CD8-positive, alpha-beta memory T cell (primary cell): ENCODE results near the gene PLA2G15. TPM values are rescaled to one million over a fixed set of nuclear protein-coding genes. Genes with fewer than 3 reads are reported as not detected.

Experiments
- CTCF ChIA-PET: fragments of 350-600 bp; sonication (Branson Sonifier 250); formaldehyde crosslinking; loops from one replicate; lab custom pipeline; 2021; ENCODE audit warnings: antibody characterized with exemption; lab: Charles Lee
- POLR2A ChIA-PET: fragments of 350-600 bp; sonication (Branson Sonifier 250); formaldehyde crosslinking; loops from one replicate; lab custom pipeline; 2021; ENCODE audit warnings: antibody characterized with exemption; lab: Charles Lee
- DNase-seq, 5 donors: peaks; one replicate each; pipeline versions ENCODE4 v3.0.0 to v3.0.0-alpha.2; 2020 to 2022; ENCODE audit warnings: mixed read lengths in 1 of 5
- H3K27ac ChIP-seq: one replicate; pipeline ENCODE4 v1.7.0; 2013; ENCODE audit warnings: low read depth, mild to moderate bottlenecking, low read length, moderate library complexity
- H3K27me3 ChIP-seq: 2 replicates; pipeline ENCODE4 v1.7.0; 2013; ENCODE audit warnings: low read length, mild to moderate bottlenecking; ENCODE audit not compliant: insufficient read depth, poor library complexity, severe bottlenecking
- H3K36me3 ChIP-seq: 2 replicates; pipeline ENCODE4 v1.7.0; 2013; ENCODE audit warnings: mild to moderate bottlenecking, low read length, moderate library complexity; ENCODE audit not compliant: insufficient read depth
- H3K4me1 ChIP-seq: 2 replicates; pipeline ENCODE4 v1.7.0; 2013; ENCODE audit warnings: mild to moderate bottlenecking, low read length, moderate library complexity; ENCODE audit not compliant: insufficient read depth
- H3K4me3 ChIP-seq: 2 replicates; pipeline ENCODE4 v1.7.0; 2013; ENCODE audit warnings: mild to moderate bottlenecking, low read length
- H3K9me3 ChIP-seq: 2 replicates; pipeline ENCODE4 v1.7.0; 2013; ENCODE audit warnings: mild to moderate bottlenecking, low read length
- H3K27ac Mint-ChIP-seq, 8 donors: one replicate each; pipeline ENCODE4 v1.8.0; 2020 to 2021; ENCODE audit warnings: mixed read lengths in 8 of 8, mild to moderate bottlenecking in 6 of 8, inconsistent platforms in 3 of 8, moderate library complexity in 3 of 8
- H3K27me3 Mint-ChIP-seq, 2 donors: one replicate each; pipeline ENCODE4 v1.8.0; 2020 to 2021; ENCODE audit warnings: mixed read lengths in 2 of 2, mild to moderate bottlenecking in 1 of 2, moderate library complexity in 1 of 2
- H3K36me3 Mint-ChIP-seq, 3 donors: one replicate each; pipeline ENCODE4 v1.8.0; 2020 to 2021; ENCODE audit warnings: mixed read lengths in 3 of 3, inconsistent platforms in 1 of 3, mild to moderate bottlenecking in 1 of 3
- H3K4me1 Mint-ChIP-seq, 3 donors: one replicate each; pipeline ENCODE4 v1.8.0; 2020 to 2021; ENCODE audit warnings: mixed read lengths in 3 of 3, inconsistent platforms in 1 of 3, mild to moderate bottlenecking in 1 of 3
- H3K4me3 Mint-ChIP-seq, 7 donors: one replicate each; pipeline ENCODE4 v1.8.0; 2020 to 2021; ENCODE audit warnings: mixed read lengths in 7 of 7, mild to moderate bottlenecking in 6 of 7, moderate library complexity in 4 of 7, inconsistent platforms in 2 of 7
- H3K9me3 Mint-ChIP-seq, 5 donors: one replicate each; pipeline ENCODE4 v1.8.0; 2020 to 2022; ENCODE audit warnings: mixed read lengths in 5 of 5, mild to moderate bottlenecking in 3 of 5, moderate library complexity in 2 of 5, inconsistent platforms in 1 of 5
- polyA plus RNA-seq: library from polyadenylated mRNA; unstranded; fragments of 300-500 nt; fragmentation: Illumina TruSeq; gene quantifications from one replicate; pipeline ENCODE4 v1.2.3, GENCODE V29; 2021
- total RNA-seq, 2 experiments: library from RNA; stranded (reverse); gene quantifications; one replicate each; pipeline ENCODE4 v1.2.3, GENCODE V29; 2021

PLA2G15 gene
- total and polyA plus RNA-seq, 3 experiments from 2014 or later, result 9.0 to 11.0 (median 9.4) TPM

- Mint-ChIP-seq H3K4me1 (peaks cover 25 to 36% (median 29%) of the 10 kb centered on the region in 3 donors), H3K9me3 (peaks cover 0 to 3% (median 0%) of the 10 kb centered on the region in 5 donors), H3K4me3 (peak overlapping the region in 1 of 7 donors; percentile 53), H3K27me3 (peaks cover 0 to 8% of the 10 kb centered on the region in 2 donors), H3K27ac (peak overlapping the region; percentile 0 to 88 (median 36)), H3K36me3 (peaks cover 0 to 28% (median 0%) of the 10 kb centered on the region in 3 donors)
- Histone ChIP-seq H3K4me3 (no peak overlapping the region), H3K27me3 (no peaks in the 10 kb centered on the region), H3K4me1 (peaks cover 15% of the 10 kb centered on the region), H3K9me3 (no peaks in the 10 kb centered on the region), H3K27ac (no peak overlapping the region), H3K36me3 (peaks cover 4% of the 10 kb centered on the region)
- DNase-seq, result no peak
- ChIA-PET POLR2A (interaction anchor here (0.7 kb wide), 1 partner anchor 409 kb away, joined by 4 read pairs; no protein-coding TSS in a partner anchor), CTCF (interaction anchor here (1.2 to 1.4 kb wide), 2 partner anchors 165 to 234 kb away, joined by 3 read pairs; partner anchors contain the start of gene DPEP2)
Measured at GRCh38 chr16:68233085-68233834, 11.9 kb upstream of the PLA2G15 start.

- Mint-ChIP-seq H3K4me1 (peaks cover 29 to 39% (median 31%) of the 10 kb centered on the region in 3 donors), H3K27me3 (peaks cover 0 to 8% of the 10 kb centered on the region in 2 donors), H3K36me3 (peaks cover 0 to 28% (median 0%) of the 10 kb centered on the region in 3 donors), H3K4me3 (peak overlapping the region in 1 of 7 donors; percentile 8), H3K27ac (peak overlapping the region in 5 of 8 donors; percentile 0 to 83 (median 30)), H3K9me3 (peaks cover 0 to 3% (median 0%) of the 10 kb centered on the region in 5 donors)
- DNase-seq, result no peak
- H3K4me1 ChIP-seq, result peaks cover 17% of the 10 kb centered on the region
- no peaks in the 10 kb centered on the region for H3K27me3 ChIP-seq
- POLR2A ChIA-PET, result interaction anchor here (0.7 kb wide), 1 partner anchor 409 kb away, joined by 4 read pairs; no protein-coding TSS in a partner anchor
- no peak overlapping the region for H3K4me3 ChIP-seq
- CTCF ChIA-PET, result interaction anchor here (1.0 kb wide), 1 partner anchor 95 kb away, joined by 4 read pairs; no protein-coding TSS in a partner anchor
- H3K27ac ChIP-seq, result no peak overlapping the region
- no peaks in the 10 kb centered on the region for H3K9me3 ChIP-seq
- H3K36me3 ChIP-seq, result peaks cover 1% of the 10 kb centered on the region
Measured at GRCh38 chr16:68233835-68234187, 11.4 kb upstream of the PLA2G15 start.

GRCh38 chr16:68234188-68235107 is 10.7 kb upstream of the PLA2G15 start:
- peaks cover 0 to 3% (median 0%) of the 10 kb centered on the region in 5 donors for H3K9me3 Mint-ChIP-seq
- no peaks in the 10 kb centered on the region for H3K36me3 ChIP-seq
- H3K36me3 Mint-ChIP-seq, result peaks cover 0 to 23% (median 0%) of the 10 kb centered on the region in 3 donors
- peak overlapping the region in 5 of 8 donors; percentile 11 to 79 (median 50) for H3K27ac Mint-ChIP-seq
- no peak overlapping the region for H3K4me3 ChIP-seq
- H3K27me3 ChIP-seq, result no peaks in the 10 kb centered on the region
- H3K27me3 Mint-ChIP-seq, result peaks cover 0 to 8% of the 10 kb centered on the region in 2 donors
- peaks cover 17% of the 10 kb centered on the region for H3K4me1 ChIP-seq
- peak in 1 of 5 donors; percentile 10 for DNase-seq
- peaks cover 26 to 39% (median 27%) of the 10 kb centered on the region in 3 donors for H3K4me1 Mint-ChIP-seq
- POLR2A ChIA-PET, result interaction anchor here (1.9 kb wide), 1 partner anchor 11 kb away, joined by 4 read pairs; the partner anchor contains the start of gene PLA2G15
- CTCF ChIA-PET, result interaction anchor here (1.0 kb wide), 1 partner anchor 95 kb away, joined by 4 read pairs; no protein-coding TSS in a partner anchor
- H3K27ac ChIP-seq, result no peak overlapping the region
- H3K4me3 Mint-ChIP-seq, result peak overlapping the region in 4 of 7 donors; percentile 42 to 84 (median 60)
- no peaks in the 10 kb centered on the region for H3K9me3 ChIP-seq

GRCh38 chr16:68235108-68235886 is 9.9 kb upstream of the PLA2G15 start:
- H3K4me3 Mint-ChIP-seq, result peak overlapping the region in 5 of 7 donors; percentile 15 to 72 (median 42)
- peak in 2 of 5 donors; percentile 36 to 58 for DNase-seq
- Histone ChIP-seq H3K27ac (no peak overlapping the region), H3K4me3 (no peak overlapping the region), H3K27me3 (no peaks in the 10 kb centered on the region), H3K36me3 (no peaks in the 10 kb centered on the region), H3K9me3 (no peaks in the 10 kb centered on the region), H3K4me1 (peaks cover 22% of the 10 kb centered on the region)
- POLR2A ChIA-PET, result interaction anchor here (0.8 to 1.9 kb wide), 4 partner anchors 10 to 150 kb away, joined by 3 to 5 read pairs (median 4); partner anchors contain the start of genes NFATC3, PLA2G15, PRMT7 and SLC7A6OS
- H3K27me3 Mint-ChIP-seq, result peaks cover 0 to 8% of the 10 kb centered on the region in 2 donors
- peaks cover 25 to 43% (median 27%) of the 10 kb centered on the region in 3 donors for H3K4me1 Mint-ChIP-seq
- CTCF ChIA-PET, result interaction anchor here (1.5 kb wide), 1 partner anchor 27 kb away, joined by 5 read pairs; no protein-coding TSS in a partner anchor
- peaks cover 0 to 3% (median 0%) of the 10 kb centered on the region in 5 donors for H3K9me3 Mint-ChIP-seq
- H3K36me3 Mint-ChIP-seq, result peaks cover 0 to 17% (median 0%) of the 10 kb centered on the region in 3 donors
- H3K27ac Mint-ChIP-seq, result peak overlapping the region in 3 of 8 donors; percentile 26 to 50 (median 34)

- H3K9me3 ChIP-seq, result no peaks in the 10 kb centered on the region
- H3K27ac Mint-ChIP-seq, result peak within 1 kb of the TSS; percentile 63 to 94 (median 85)
- peak within 1 kb of the TSS; percentile 78 for H3K4me3 ChIP-seq
- no peak within 1 kb of the TSS for H3K27ac ChIP-seq
- H3K36me3 Mint-ChIP-seq, result peaks cover 0 to 13% (median 0%) of the 10 kb centered on the region in 3 donors
- ChIA-PET CTCF (interaction anchor here (0.8 to 1.5 kb wide), 2 partner anchors 26 to 151 kb away, joined by 3 to 5 read pairs; partner anchors contain the start of gene NFATC3), POLR2A (interaction anchor here (0.8 to 1.9 kb wide), 4 partner anchors 10 to 151 kb away, joined by 3 to 5 read pairs (median 4); partner anchors contain the start of genes NFATC3, PLA2G15, PRMT7 and SLC7A6OS)
- peaks cover 0 to 3% (median 0%) of the 10 kb centered on the region in 5 donors for H3K9me3 Mint-ChIP-seq
- peak within 1 kb of the TSS; percentile 88 to 97 (median 96) for H3K4me3 Mint-ChIP-seq
- H3K27me3 Mint-ChIP-seq, result peaks cover 0 to 6% of the 10 kb centered on the region in 2 donors
- no peaks in the 10 kb centered on the region for H3K36me3 ChIP-seq
- H3K27me3 ChIP-seq, result no peaks in the 10 kb centered on the region
- DNase-seq, result no peak
- H3K4me1 ChIP-seq, result peaks cover 22% of the 10 kb centered on the region
- H3K4me1 Mint-ChIP-seq, result peaks cover 25 to 43% (median 27%) of the 10 kb centered on the region in 3 donors
Measured at GRCh38 chr16:68235887-68236136, 9.4 kb upstream of the PLA2G15 start, which contains the start of gene ESRP2. Gene ESRP2 (minus strand): TSS chr16:68236127. CDS start chr16:68236045, 82 bp downstream.

GRCh38 chr16:68236137-68236825 is 8.9 kb upstream of the PLA2G15 start:
- no peak overlapping the region for H3K27ac ChIP-seq
- H3K27ac Mint-ChIP-seq, result peak overlapping the region; percentile 63 to 94 (median 85)

More at GRCh38 chr16:68236137-68236825, 8.9 kb upstream of the PLA2G15 start:
- ChIA-PET POLR2A (interaction anchor here (0.7 to 1.9 kb wide), 5 partner anchors 9 to 151 kb away, joined by 3 to 5 read pairs (median 4); partner anchors contain the start of genes NFATC3, PLA2G15, PRMT7 and SLC7A6), CTCF (interaction anchor here (0.8 to 2.2 kb wide), 7 partner anchors 10 to 151 kb away, joined by 3 to 7 read pairs (median 3); partner anchors contain the start of genes NFATC3, PLA2G15 and SLC7A6)
- peak; percentile 40 to 72 (median 53) for DNase-seq
- Histone ChIP-seq H3K9me3 (no peaks in the 10 kb centered on the region), H3K4me1 (peaks cover 22% of the 10 kb centered on the region), H3K36me3 (no peaks in the 10 kb centered on the region), H3K4me3 (peak overlapping the region; percentile 78), H3K27me3 (no peaks in the 10 kb centered on the region)
- Mint-ChIP-seq H3K27me3 (peaks cover 0 to 6% of the 10 kb centered on the region in 2 donors), H3K4me1 (peaks cover 25 to 43% (median 27%) of the 10 kb centered on the region in 3 donors), H3K4me3 (peak overlapping the region; percentile 88 to 97 (median 96)), H3K36me3 (peaks cover 0 to 8% (median 0%) of the 10 kb centered on the region in 3 donors), H3K9me3 (peaks cover 0 to 3% (median 0%) of the 10 kb centered on the region in 5 donors)
